Measurements from ENCODE around the gene PCYT1B. TPM values are rescaled to one million over a fixed set of nuclear protein-coding genes. Genes with fewer than 3 reads are reported as not detected.

The PCYT1B gene
- total and polyA plus RNA-seq, 9 of the 15 experiments (the other 6 are each of a cell fraction or from before 2014, with no cell fraction given): 0.04 to 0.34 (median 0.07) TPM; not detected in 1

- intact Hi-C loops (cut with micrococcal nuclease) (no loop called here), in situ Hi-C loops (cut with MboI) (no loop called here)
- Histone ChIP-seq H3K4me2 (ENCODE audit: insufficient read depth, low read length) (peak overlapping the region; percentile 24; the same call in 1 of the 2 replicates), H3K4me1 (replicated peaks in 1 of 2; ENCODE audit: control insufficient read depth in 2 of 2, insufficient read depth in 2 of 2, low read length in 2 of 2) (no peaks in the 10 kb centered on the region; a peak in 1 of 5 replicates), H3K9me1 (ENCODE audit: control insufficient read depth, insufficient read depth, low read length) (no peaks in the 10 kb centered on the region), H3K27ac (ENCODE audit: extremely low read depth, low read depth, low read length) (no peak overlapping the region), H3K9me3 (replicated peaks; ENCODE audit: control insufficient read depth, insufficient read depth, low read depth, low read length) (no peaks in the 10 kb centered on the region), H2AFZ (ENCODE audit: low read depth, low read length) (peak overlapping the region; percentile 68; the same call in 1 of the 2 replicates), H3K79me2 (ENCODE audit: control insufficient read depth, insufficient read depth, low read length) (no peaks in the 10 kb centered on the region), H3K36me3 (ENCODE audit: control insufficient read depth, insufficient read depth, low read length) (no peaks in the 10 kb centered on the region), H3K9ac (ENCODE audit: insufficient read depth in 1 of 2, low read depth in 2 of 2, low read length in 2 of 2) (no peak overlapping the region), H4K20me1 (replicated peaks; ENCODE audit: control insufficient read depth, insufficient read depth, low read length) (no peaks in the 10 kb centered on the region), H3K27me3 (ENCODE audit: control insufficient read depth in 2 of 2, insufficient read depth in 2 of 2, low read length in 2 of 2) (no peaks in the 10 kb centered on the region), H3K4me3 (no peak overlapping the region)
- WGBS (ENCODE audit: insufficient coverage, low coverage, missing lambda C conversion rate): 2% methylated on average over 4 of the region's 4 CpGs
- BruUV-seq (replicated peaks): no TSS peak
- DNase-seq (ENCODE audit: extremely low read depth in 1 of 4, low spot score in 3 of 4) (peak in 2 of 4 experiments; percentile 17 to 27), ATAC-seq (peak; percentile 70), FAIRE-seq (peak; percentile 6)
- CTCF ChIA-PET (ENCODE audit: low intra/inter-chr PET ratio): no interaction called here
- POLR2A ChIA-PET: interaction anchor here (1.0 to 1.1 kb wide), 2 partner anchors 12 to 30 kb away, joined by 3 read pairs; no protein-coding TSS in a partner anchor
- TF ChIP-seq PREB (CRISPR knock-in tag; IDR thresholded peaks at IDR 0.05): no peak
- no peak for TF ChIP-seq BDP1 (IDR thresholded peaks at IDR 0.05; ENCODE audit: insufficient read depth, insufficient read length)
- no peak for TF ChIP-seq CBFA2T2 (conservative IDR thresholded peaks at IDR 0.05)
- no peak for TF ChIP-seq CREM (IDR thresholded peaks at IDR 0.05; ENCODE audit: low read depth)
- no peak for TF ChIP-seq RFX5 (IDR thresholded peaks at IDR 0.05; ENCODE audit: low read depth, low read length)
- TF ChIP-seq ESRRA (IDR thresholded peaks at IDR 0.05; ENCODE audit: borderline replicate concordance, low read depth): peak; percentile 64
- TF ChIP-seq ZSCAN32 (CRISPR knock-in tag; IDR thresholded peaks at IDR 0.05): no peak
- no peak for TF ChIP-seq ZNF707 (CRISPR knock-in tag; conservative IDR thresholded peaks at IDR 0.05)
- TF ChIP-seq CHAMP1 (IDR thresholded peaks at IDR 0.05): no peak
- no peak for TF ChIP-seq YY1 (IDR thresholded peaks at IDR 0.05; ENCODE audit: borderline replicate concordance in 1 of 3, control insufficient read depth in 1 of 3, extremely low read depth in 1 of 3, insufficient read depth in 3 of 3, insufficient read length in 1 of 3, insufficient replicate concordance in 2 of 3, low read depth in 1 of 3, low read length in 2 of 3)
- TF ChIP-seq SP1 (CRISPR knock-in tag; IDR thresholded peaks at IDR 0.05): no peak
- no peak for TF ChIP-seq PBX2 (CRISPR knock-in tag; IDR thresholded peaks at IDR 0.05; ENCODE audit: low read depth)
- TF ChIP-seq PBX2 (tag; conservative IDR thresholded peaks at IDR 0.05; ENCODE audit: low read depth): 0 out of 2 replicates have a peak, but pooled peaks have one; percentile 17
- TF ChIP-seq SFPQ (IDR thresholded peaks at IDR 0.05; ENCODE audit: low read depth, low read length): no peak
Measured at GRCh38 chrX:24662352-24662751, 15.2 kb upstream of the PCYT1B start.

Data from K562 (cell line).